GM18867 (cell line): ENCODE measurements around the gene GPS2.
A peak's percentile ranks its signal among the peaks of the same experiment; 100 is the strongest.

Source experiments
- ATAC-seq: cut with Tn5 transposase; IDR thresholded peaks from one replicate; pipeline ENCODE4 v1.9.1; 2021; ENCODE audit warnings: mild to moderate bottlenecking, moderate library complexity; ENCODE audit not compliant: unreplicated experiment

GPS2 gene

GRCh38 chr17:7318121-7318860 is 3.1 kb upstream of the GPS2 start:
- ATAC-seq = no peak

GRCh38 chr17:7317161-7317803 is 2.1 kb upstream of the GPS2 start:
- ATAC-seq = no peak

- ATAC-seq = no peak
Measured at GRCh38 chr17:7315570-7316235, 543 bp upstream of the GPS2 start.

DNA sequence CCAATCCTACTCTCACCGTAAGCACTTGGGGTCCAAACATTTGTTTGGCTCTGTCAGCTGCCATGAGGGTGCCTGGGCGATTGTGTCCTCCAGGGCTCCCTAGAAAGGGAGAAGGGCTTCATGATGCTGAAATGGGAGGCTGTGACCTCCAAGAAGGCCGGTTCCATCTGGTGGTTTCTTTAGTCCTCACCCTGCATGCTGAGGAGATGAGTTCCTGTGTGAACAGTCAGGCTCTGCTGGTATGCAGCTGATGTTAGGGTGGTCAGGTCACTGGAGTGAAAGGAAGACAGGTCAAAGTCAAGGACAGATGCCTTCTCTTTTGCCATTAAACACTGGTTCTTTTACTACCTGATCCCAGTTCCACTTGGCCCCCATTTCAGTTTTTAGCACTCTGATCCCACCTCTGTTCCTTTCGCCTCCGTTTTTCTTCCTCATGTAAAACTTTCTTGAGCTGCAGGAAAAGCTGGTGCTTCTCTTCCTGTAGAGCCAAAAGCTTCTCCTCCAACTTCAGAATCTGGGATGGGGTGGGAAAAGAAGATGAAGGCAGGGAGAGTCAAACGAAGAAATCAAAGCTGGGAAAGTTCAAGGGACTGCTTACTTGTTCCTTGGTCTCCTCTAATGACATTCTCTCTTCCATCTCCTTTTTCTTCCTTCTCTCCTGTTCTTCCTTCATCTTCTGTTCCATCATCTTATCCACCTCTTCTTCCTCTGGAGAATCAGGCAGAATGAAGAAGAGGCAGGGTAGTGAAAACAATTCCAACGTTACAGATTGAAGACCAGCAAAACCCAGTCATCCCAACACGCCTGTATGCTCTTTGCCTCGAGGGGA is 1.1 kb downstream of the GPS2 start:
- ATAC-seq = no peak

DNA sequence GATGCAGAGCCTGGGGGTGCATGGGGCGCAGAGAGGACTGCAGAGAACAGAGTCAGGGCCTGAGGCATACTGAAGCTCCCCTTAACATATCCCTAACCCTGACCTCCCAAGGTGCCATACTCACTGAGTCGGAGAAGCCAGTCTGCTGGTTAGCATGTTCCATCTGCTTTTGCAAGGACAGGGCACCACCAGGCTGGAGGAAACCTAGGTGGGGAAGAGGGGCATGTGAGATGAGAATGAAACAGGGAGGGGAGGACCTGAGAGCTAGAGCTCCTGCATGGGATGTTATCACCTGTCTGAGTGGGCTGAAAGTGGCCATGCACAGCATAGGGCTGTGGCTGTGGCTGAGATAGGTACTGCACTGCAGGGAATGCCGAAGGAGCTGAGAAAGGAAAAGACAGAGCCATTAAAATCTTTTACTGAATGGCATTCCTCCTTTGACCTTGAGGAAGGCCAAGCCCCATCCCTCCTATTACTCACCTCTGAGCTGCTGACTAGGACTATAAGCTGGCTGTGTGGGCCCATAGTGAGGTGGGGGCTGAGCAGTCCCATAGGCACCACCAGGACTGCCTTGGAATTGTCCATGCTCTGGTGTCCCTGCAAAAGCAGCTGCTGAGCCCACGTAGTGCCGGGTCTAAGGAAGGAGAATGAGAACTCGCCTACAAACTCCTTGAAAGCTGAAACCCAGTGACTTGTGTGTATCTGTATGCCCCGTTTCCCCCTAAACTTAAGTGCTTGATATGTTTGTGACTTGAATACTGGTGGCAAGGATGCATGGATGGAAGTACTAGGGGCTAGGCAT is 1.9 kb downstream of the GPS2 start:
- no peak for ATAC-seq

GRCh38 chr17:7312432-7313087 is 2.6 kb downstream of the GPS2 start:
- ATAC-seq = no peak

DNA sequence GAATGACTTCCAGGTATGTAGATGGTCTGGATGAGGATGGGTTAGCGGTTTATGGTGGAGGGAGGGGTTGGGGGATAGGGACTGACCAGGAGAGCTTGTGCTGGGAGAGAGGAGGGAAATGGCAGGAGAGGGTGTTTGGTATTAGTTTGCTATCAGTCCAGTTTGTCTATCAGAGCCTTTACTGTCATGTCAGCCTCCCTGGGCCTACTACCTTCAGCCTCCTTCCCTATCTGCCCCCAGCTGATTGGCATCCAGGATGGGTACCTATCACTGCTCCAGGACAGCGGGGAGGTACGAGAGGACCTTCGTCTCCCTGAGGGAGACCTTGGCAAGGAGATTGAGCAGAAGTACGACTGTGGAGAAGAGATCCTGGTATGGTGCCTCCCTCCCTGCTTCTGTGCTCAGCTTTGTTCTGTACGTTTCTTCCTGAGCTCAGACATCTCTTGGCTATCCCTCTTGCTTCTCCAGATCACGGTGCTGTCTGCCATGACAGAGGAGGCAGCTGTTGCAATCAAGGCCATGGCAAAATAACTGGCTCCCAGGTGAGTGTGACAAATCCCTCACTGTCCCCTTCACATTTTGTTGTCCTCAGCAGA is 4.0 kb downstream of the GPS2 start:
- ATAC-seq = no peak

GRCh38 chr17:7309628-7310027 is 5.5 kb downstream of the GPS2 start:
- ATAC-seq = no peak

GRCh38 chr17:7308625-7309433 is 6.3 kb downstream of the GPS2 start:
- peak; percentile 23 for ATAC-seq

DNA sequence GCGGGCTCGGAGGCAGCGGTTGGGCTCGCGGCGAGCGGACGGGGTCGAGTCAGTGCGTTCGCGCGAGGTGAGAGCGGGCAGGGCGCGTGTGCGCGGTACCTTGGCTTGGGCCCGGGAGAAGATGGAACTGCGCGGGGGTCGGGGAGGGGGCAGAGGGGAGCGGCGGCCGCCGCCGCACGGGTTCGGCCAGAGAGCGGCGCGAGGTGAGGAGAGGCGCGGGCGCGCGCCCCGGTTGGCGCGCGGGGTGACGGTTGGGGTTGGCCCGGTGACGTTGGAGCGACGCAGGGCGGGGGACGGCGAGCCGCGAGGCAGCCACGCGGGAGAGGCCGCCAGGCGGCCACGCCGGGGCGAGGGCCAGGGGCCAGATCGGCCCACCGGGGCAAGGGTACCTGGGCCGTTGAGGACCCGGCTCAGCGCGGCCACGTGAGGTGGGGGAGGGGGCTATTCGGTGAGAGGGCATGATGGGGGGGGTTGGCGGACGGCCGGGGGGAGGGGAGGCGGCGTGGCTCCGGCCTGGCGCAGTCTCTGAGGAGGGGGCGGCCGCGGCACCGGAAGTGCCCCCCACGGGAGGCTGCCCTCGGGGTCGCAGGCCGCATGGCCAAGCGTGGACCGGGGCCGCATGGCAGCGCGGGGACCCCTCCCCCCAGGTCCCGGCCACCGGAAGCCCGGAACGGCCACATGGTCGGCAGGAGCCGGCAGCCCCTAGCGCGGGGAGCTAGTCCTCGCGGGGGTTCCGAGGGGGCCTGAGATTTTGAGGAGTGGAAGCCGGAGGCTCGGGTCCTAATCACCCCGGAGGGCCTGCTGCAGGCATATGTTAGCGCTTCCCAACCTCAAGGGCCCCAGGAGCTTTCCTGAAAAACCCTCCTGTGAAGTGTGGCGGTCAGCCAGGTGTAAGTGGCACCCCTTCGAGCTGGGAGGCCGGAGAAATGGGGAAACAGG is 7.2 kb downstream of the GPS2 start:
- peak; percentile 4 for ATAC-seq

DNA sequence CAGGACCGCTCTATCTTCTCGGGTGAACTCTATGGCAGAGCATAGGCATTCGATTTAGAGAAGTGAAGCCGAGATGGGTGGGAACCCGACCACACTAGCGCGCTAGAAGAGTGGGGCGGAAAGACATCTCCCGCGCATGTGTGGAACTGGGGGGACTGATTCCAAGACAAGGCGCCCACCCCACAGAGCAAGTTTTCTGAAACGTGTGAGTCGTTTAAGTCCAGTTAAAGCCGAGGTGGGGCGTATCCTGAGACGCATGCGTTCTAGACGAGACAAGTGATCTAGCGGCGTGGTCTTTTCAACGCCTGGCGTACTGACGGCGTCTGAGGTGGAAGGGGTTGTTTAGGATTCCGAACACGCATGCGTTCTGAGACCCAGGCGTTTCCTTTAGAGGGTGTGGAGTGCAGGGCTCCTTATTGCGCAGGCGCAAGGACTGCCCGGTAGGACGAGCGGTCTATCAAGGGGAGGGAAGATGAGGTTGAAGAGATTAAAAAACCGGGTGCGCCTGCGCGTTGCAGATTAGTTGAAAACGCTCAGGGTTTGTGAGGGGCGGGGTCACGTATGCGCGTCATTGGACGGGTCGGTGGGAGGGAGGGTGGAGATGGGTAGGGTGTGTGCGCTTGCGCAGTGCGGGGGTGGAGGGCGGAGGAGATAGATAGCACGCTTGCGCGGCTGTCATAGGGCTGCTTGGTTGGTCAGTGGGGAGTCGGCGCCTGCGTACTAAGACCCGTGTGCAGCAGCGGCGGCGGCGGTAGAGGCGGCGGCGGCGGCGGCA is 8.1 kb downstream of the GPS2 start, which contains the start of gene EIF5A:
Gene EIF5A, plus strand, starts transcription at position 718 of the 775 bp plus-strand sequence. CDS start 2,008 bp downstream, outside the sequence.
- peak; percentile 69 for ATAC-seq

GRCh38 chr17:7304179-7304578 is 11.0 kb downstream of the GPS2 start:
- ATAC-seq = no peak

- ATAC-seq = no peak
Measured at GRCh38 chr17:7296189-7296861, 18.8 kb downstream of the GPS2 start.

- no peak for ATAC-seq
Measured at GRCh38 chr17:7295230-7296180, 19.7 kb downstream of the GPS2 start.

DNA sequence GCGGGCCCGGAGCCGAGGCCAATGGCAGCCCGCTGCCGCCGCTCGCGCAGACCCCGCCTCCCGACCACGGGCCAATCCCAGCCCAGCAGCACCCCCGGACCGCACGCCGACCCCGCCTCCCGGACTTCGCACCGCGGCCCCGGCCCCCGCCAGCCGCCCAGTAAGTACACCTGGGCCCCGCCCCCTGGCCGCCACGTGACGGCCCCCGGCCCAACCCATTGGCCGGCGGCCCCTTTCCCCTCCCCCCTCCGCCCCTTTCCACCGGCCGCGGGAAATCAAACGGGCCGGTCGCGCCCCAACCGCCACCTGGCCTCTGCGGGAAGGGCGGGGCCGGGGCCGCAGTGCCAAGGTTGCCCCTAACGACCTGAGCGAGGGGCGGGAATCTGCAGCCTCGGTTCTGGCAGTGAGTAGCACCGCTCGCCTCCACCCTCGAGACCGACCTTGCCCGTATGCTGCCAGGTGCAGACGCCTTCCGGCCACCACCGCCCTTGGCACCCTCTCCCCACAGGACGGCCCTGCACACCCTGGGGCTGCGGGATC is 20.5 kb downstream of the GPS2 start, which contains the start of gene YBX2:
Gene YBX2, minus strand, starts transcription at position 26 of the 540 bp plus-strand sequence. CDS start 139 bp downstream, outside the sequence.
- ATAC-seq = no peak
